Right lung (tissue), 5 donors: Measurements from ENCODE around the gene FRMPD1. TPM values are rescaled to one million over a fixed set of nuclear protein-coding genes. Genes with fewer than 3 reads are reported as not detected.

ENCODE experiments used
- DNase-seq, 2 donors: peaks; one replicate each; pipeline ENCODE4 v3.0.0-alpha.2; 2013
- polyA plus RNA-seq, 5 donors: library from polyadenylated mRNA; unstranded; fragments of 120-200 nt; gene quantifications; one replicate each; pipeline versions ENCODE4 v1.2.1 to v1.2.3, GENCODE V29; 2013; ENCODE audit warnings: inconsistent platforms in 1 of 5, low replicate concordance in 1 of 5; ENCODE audit not compliant: insufficient read length in 5 of 5, insufficient read depth in 1 of 5

The FRMPD1 gene
- polyA plus RNA-seq, 5 donors = 0.05 to 0.74 (median 0.14) TPM

DNA sequence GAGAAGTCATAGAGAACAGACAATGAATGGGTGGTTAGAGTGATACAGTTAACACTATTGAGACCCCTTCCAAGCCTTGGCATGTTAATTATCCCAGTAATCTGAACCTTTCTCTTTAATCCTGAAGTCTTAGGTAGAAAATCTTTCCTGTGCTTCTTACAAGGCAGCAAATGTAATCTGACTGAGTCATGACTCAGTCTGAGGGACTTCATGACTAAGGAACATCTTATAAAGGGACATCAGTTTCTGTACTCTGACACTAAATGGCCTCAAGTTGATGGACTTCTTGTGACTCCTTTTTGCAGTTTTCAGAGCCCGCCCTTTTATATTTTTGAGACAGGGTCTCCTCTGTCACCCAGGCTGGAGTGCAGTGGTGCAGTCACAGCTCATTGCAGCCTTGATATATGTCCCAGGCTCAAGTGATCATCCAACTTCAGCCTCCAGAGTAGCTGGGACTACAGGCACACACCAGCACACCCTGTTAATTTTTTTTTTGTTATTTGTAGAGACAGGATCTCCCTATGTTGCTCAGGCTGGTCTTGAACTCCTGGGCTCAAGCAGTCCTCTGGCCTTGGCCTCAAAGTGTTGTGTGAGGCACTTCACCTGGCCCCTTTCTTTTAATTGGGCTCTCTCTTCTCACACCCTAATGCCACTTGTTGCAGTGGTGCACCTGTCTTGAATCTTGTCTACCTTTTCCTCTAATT, 124.6 kb downstream of the FRMPD1 start:
- DNase-seq = no peak

DNA sequence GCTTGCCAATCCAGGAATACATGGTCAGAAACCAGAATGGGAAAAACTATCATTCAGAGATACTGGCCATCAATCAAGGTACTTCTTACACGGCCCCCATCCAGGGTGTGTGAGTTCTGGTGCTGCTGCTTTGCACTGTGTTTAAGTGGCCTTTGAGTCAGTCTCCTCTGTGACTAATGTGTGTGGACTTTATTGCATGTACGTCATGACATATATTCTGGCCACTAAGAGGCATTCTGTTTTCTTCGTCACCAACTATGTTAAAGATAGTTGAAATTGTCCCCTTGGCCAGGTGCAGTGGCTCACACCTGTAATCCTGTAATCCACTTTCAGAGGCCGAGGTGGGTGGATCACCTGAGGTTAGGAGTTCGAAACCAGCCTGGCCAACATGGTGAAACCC, 125.6 kb downstream of the FRMPD1 start:
- DNase-seq = no peak

DNA sequence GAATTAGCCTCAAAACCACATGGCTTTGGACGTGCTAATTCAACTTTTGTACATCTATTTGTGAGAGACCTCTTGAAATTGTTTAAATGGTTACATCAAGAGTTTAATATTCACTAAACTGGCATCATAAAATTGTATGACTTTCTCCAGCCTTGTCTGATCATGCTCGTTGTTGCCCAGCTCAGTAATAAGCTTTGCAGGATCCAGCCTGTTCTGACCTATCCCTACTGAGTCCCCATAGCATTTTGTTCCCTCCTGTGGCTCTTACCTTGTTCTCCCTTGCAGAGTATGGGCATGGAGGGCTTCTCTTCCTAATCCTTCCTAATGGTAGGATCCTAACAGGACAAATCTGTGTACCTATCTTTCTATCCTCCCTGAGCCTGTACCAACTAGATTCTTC, 127.8 kb downstream of the FRMPD1 start:
- DNase-seq = no peak

DNA sequence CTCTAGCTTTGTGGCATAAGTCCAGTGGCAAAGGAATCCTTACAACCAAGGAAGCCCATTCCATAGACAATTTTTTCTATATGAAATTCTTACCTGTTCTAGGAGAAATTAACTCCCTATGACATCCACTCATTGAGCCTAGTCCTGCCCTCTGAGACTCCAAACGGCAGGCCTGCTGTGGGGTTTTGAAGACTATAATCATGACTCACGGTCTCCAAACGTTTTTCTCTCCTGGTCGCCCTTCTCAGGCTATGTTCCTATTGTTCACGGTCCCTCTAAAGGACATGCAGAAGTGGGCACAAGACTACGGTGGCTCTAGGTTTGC, 133.5 kb downstream of the FRMPD1 start:
- DNase-seq = no peak

DNA sequence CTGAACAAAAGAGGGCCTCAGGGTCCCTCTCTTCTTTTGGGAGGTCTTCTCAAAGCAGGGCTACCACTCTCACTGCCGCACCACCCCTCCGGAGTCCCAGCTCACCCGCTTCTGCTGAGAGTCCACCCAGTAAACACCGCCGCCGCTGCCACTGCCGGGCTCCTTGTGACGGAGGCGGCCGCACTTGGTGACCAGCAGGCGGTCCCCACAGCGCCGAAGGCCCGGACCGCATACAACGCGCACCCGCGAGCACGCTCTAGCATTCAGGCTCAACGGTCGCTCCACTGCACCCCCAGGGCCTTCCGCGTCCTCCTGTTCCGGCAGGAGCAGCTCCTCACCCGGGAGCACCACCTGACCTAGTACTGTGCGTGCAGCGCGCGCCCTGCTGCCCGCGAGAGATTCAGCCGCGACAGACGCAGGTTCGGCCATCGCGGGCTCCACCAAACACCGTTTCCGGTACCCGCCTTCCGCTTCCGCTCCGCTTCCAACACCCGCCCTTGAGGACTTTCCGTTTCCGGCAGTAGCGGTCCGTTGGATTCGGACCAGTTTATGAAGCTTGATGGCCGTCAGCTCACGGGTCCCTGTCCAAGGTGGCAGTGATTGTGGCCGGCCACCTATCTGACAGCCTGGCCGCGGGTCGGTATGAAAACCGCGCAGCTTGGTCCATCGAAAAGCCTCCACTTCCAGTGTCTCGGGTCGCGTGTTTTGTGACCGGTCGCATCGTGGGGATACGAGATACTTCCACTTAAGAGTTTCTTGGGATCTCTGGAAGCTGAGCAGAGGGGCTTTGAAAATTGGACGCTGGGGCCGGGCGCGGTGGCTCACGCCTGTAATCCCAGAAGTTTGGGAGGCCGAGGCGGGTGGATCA, 134.1 kb downstream of the FRMPD1 start, which contains the start of gene EXOSC3:
EXOSC3 (minus strand) TSS at position 449 of the 868 bp plus-strand sequence; CDS start at position 429, 20 bp downstream.
- peak; percentile 85 to 87 for DNase-seq

DNA sequence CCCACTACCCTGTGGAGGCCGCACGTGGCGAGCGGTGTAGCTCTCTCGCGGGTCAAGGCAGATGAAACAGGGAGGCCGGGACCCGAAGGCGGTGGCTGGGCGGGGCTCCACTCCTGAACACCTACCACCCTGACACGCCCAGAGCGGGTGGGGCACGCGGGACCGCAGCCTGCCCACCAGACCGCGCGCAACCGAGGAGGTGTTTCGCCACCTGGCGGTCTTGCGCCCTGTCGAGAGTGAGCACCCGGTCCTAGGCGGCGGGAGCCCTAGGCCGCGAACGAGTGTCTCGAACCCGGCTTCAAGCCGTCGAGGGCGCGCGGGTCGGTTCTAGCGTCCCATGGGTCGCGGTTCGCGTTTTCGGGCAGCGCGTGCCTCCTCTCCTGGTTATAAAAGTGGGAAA, 136.3 kb downstream of the FRMPD1 start:
- DNase-seq = no peak

DNA sequence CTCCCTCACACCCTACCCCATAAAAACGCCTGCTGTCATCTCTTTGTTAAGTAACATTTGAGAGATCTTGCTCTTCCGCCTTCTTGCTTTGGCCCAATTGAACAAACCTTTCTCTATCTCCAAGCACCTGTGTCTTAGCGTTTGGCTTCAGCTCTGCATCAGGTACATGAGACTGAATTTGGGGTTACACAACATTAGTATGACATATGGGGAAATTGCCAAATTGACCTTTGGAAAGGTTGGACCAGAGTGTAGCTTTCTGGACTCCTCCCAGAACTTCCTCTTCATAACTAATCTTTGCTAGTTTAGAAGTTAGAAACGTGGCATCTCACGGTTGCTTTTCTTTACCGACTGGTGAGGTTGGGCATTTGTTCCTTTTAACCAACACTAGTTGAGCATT, 137.6 kb downstream of the FRMPD1 start:
- no peak for DNase-seq

DNA sequence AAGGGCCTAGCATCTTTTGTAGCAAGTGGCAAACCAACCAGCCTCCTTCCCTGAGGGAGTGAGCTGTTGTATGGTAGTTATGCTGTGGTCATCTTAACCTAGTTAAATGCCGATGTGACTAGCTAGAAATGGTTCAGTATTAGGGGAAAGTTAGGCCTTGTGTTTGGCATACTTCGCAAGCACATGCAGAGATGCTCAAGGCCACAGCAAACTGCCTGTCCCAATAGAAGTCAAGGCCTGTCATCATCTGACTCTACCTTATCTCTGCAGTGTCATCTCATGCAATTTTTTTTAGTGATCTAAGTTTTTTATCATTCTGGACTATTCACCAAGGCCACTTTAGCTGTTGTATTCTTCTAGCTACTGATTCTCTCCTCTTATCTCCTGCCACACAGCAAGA, 139.3 kb downstream of the FRMPD1 start:
- no peak for DNase-seq

DNA sequence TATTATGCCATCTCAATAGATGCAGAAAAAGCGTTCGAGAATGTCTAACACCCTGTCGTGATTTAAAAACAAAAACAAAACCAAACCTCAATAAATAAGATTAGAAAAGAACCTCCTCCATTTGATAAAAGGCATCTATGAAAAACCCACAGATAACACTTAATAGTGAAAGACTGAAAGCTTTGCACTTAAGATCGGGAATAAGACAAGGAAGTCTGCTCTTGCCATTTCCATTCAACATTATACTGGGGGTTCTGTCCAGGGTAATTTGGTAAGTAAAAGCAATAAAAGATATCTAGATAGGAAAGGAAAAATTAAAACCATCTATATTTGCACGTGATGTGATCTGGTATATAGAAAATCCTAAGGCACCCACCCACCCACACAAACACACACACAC, 141.4 kb downstream of the FRMPD1 start:
- no peak for DNase-seq

DNA sequence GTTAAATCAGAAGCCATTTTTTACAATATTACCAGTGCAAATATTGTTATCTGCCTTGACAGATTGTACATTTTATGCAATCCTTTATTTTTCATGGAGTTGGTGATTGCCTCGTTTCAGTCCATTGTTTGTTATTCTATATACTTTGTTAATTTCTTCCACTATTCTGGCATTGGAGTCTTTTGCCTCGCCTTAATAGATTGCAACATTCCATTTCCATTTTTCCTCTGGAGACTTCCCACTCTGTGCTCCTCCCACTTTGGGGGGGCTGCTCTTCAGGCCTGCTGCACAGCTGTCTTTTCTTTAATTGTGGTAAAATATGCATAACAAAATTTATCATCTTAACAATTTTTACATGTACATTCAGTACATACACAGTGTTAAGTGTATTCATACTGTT, 145.5 kb downstream of the FRMPD1 start:
- DNase-seq = no peak

Other genes with a start within 250 kb of the FRMPD1 start
- 100 to 1,000 TPM in 3 of 5 donors, 10 to 100 TPM in 2; 89.1 to 142 (median 107) TPM for gene GRHPR, start 228.3 kb upstream of the FRMPD1 start, polyA plus RNA-seq
- 10 to 100 TPM; 21.8 to 28.7 (median 26.7) TPM for gene ZBTB5, start 185.5 kb upstream of the FRMPD1 start, polyA plus RNA-seq
- gene POLR1E, start 165.0 kb upstream of the FRMPD1 start, polyA plus RNA-seq = 10 to 100 TPM; 22.3 to 29.9 (median 29.2) TPM
- gene FBXO10, start 74.6 kb upstream of the FRMPD1 start, polyA plus RNA-seq = 10 to 100 TPM in 2 of 5 donors, 1 to 10 TPM in 3; 8.3 to 10.6 (median 10.0) TPM
- gene TOMM5, start 58.4 kb upstream of the FRMPD1 start, polyA plus RNA-seq = 100 to 1,000 TPM in 4 of 5 donors, 10 to 100 TPM in 1; 95.3 to 126 (median 111) TPM
- 10 to 100 TPM; 20.2 to 27.2 (median 23.8) TPM for gene TRMT10B, start 102.9 kb downstream of the FRMPD1 start, polyA plus RNA-seq
- 10 to 100 TPM; 35.5 to 42.1 (median 40.3) TPM for gene EXOSC3, start 134.1 kb downstream of the FRMPD1 start, polyA plus RNA-seq
- gene DCAF10, start 149.8 kb downstream of the FRMPD1 start, polyA plus RNA-seq = 10 to 100 TPM; 21.6 to 35.5 (median 32.5) TPM